ENCODE results near the gene HAGH. TPM values are rescaled to one million over a fixed set of nuclear protein-coding genes. Genes with fewer than 3 reads are reported as not detected.

The HAGH gene
- total and polyA plus RNA-seq, 9 of the 15 experiments (the other 6 are each of a cell fraction or from before 2014, with no cell fraction given), result 0.46 to 35.1 (median 16.8) TPM

GRCh38 chr16:1772908-1773702 lies 53.5 kb downstream of the HAGH start, which contains the start of gene MRPS34 (continued):
- TF ChIP-seq HMBOX1 (IDR thresholded peaks at IDR 0.05) (no peak), ZNF584 (CRISPR knock-in tag; IDR thresholded peaks at IDR 0.05; ENCODE audit: low read depth) (peak; percentile 73), JUNB (CRISPR knock-in tag; conservative IDR thresholded peaks at IDR 0.05) (peak; percentile 28; the same call in 1 of the 2 replicates), UBTF (IDR thresholded peaks at IDR 0.05; ENCODE audit: borderline replicate concordance in 1 of 2, low read depth in 2 of 2, low read length in 2 of 2) (peak; percentile 95 to 97), ETV6 (IDR thresholded peaks at IDR 0.05; ENCODE audit: borderline replicate concordance in 1 of 2, low read depth in 2 of 2, low read length in 1 of 2) (no peak; a peak in 1 of 4 replicates), ETV6 (CRISPR knock-in tag; IDR thresholded peaks at IDR 0.05; ENCODE audit: borderline replicate concordance) (no peak), MYC (IDR thresholded peaks at IDR 0.05; ENCODE audit: low read depth, low read length) (peak; percentile 89), MYC (CRISPR knock-in tag; IDR thresholded peaks at IDR 0.05; ENCODE audit: borderline replicate concordance, low read depth) (no peak; the same call in 1 of the 2 replicates), LARP7 (IDR thresholded peaks at IDR 0.05) (no peak), EP400 (IDR thresholded peaks at IDR 0.05) (peak; percentile 93), ZNF79 (CRISPR knock-in tag; IDR thresholded peaks at IDR 0.05; ENCODE audit: low read depth) (no peak), POLR2AphosphoS5 (IDR thresholded peaks at IDR 0.05; ENCODE audit: control insufficient read depth, insufficient read depth, low read depth, low read length) (peak; percentile 66; the same call in 1 of the 2 replicates), TAF15 (IDR thresholded peaks at IDR 0.05; ENCODE audit: low read depth, low read length) (no peak), ARID3B (CRISPR knock-in tag; IDR thresholded peaks at IDR 0.05; ENCODE audit: borderline replicate concordance) (0 out of 2 replicates have a peak, but pooled peaks have one; percentile 63), CTCFL (IDR thresholded peaks at IDR 0.05; ENCODE audit: borderline replicate concordance, insufficient read depth, low read depth, low read length, poor library complexity, severe bottlenecking) (peak; percentile 83), DIDO1 (tag; IDR thresholded peaks at IDR 0.05; ENCODE audit: low read depth) (peak; percentile 84), FOXJ2 (tag; IDR thresholded peaks at IDR 0.05) (0 out of 2 replicates have a peak, but pooled peaks have one; percentile 35), ZNF766 (CRISPR knock-in tag; conservative IDR thresholded peaks at IDR 0.05) (peak; percentile 82; the same call in 1 of the 2 replicates), RBFOX2 (IDR thresholded peaks at IDR 0.05; ENCODE audit: low read depth, low read length) (peak; percentile 85), ESRRA (IDR thresholded peaks at IDR 0.05; ENCODE audit: borderline replicate concordance, low read depth) (peak; percentile 41; the same call in 1 of the 2 replicates)

Measured in K562 (cell line).